ENCODE measurements around the gene TMEM184A. TPM values are rescaled to one million over a fixed set of nuclear protein-coding genes. Genes with fewer than 3 reads are reported as not detected.

Gene TMEM184A
- total and polyA plus RNA-seq, 2 of the 13 experiments (the other 11 are each of a cell fraction or from before 2014, with no cell fraction given): 9.5 to 20.4 TPM

GRCh38 chr7:1536743-1537534 is 19.1 kb downstream of the TMEM184A start (continued):
- TF ChIP-seq ZNF660 (CRISPR knock-in tag; IDR thresholded peaks at IDR 0.05; ENCODE audit: borderline replicate concordance, low read depth): no peak
- peak; percentile 23; the same call in 1 of the 2 replicates for TF ChIP-seq PCBP1 (IDR thresholded peaks at IDR 0.05; ENCODE audit: borderline replicate concordance, low read depth, low read length)
- peak; percentile 99 for TF ChIP-seq TEAD3 (CRISPR knock-in tag; optimal IDR thresholded peaks at IDR 0.05; ENCODE audit: borderline replicate concordance)
- no peak for TF ChIP-seq ZNF484 (CRISPR knock-in tag; IDR thresholded peaks at IDR 0.05; ENCODE audit: borderline replicate concordance, low read depth)
- peak; percentile 91 for TF ChIP-seq ASH2L (IDR thresholded peaks at IDR 0.05; ENCODE audit: insufficient read length, low read depth, low read length)
- TF ChIP-seq GTF3A (CRISPR knock-in tag; conservative IDR thresholded peaks at IDR 0.05): 0 out of 2 replicates have a peak, but pooled peaks have one; percentile 17
- peak; percentile 33 for TF ChIP-seq ZNF883 (CRISPR knock-in tag; IDR thresholded peaks at IDR 0.05; ENCODE audit: not compliant biosample characterization)
- no peak; the same call in 1 of the 2 replicates for TF ChIP-seq ZNF230 (CRISPR knock-in tag; IDR thresholded peaks at IDR 0.05)
- peak; percentile 86; the same call in 1 of the 2 replicates for TF ChIP-seq ZFP91 (CRISPR knock-in tag; IDR thresholded peaks at IDR 0.05; ENCODE audit: borderline replicate concordance)
- TF ChIP-seq NAIF1 (CRISPR knock-in tag; IDR thresholded peaks at IDR 0.05; ENCODE audit: borderline replicate concordance): no peak
- TF ChIP-seq HNRNPK (IDR thresholded peaks at IDR 0.05; ENCODE audit: low read depth, low read length, poor library complexity, severe bottlenecking): peak; percentile 17
- no peak for TF ChIP-seq PTBP1 (IDR thresholded peaks at IDR 0.05; ENCODE audit: low read depth, low read length, poor library complexity, severe bottlenecking)
- no peak for TF ChIP-seq SRSF1 (optimal IDR thresholded peaks at IDR 0.05; ENCODE audit: low read depth, low read length)
- TF ChIP-seq TRAFD1 (CRISPR knock-in tag; IDR thresholded peaks at IDR 0.05; ENCODE audit: borderline replicate concordance): no peak
- TF ChIP-seq ZNF788 (CRISPR knock-in tag; IDR thresholded peaks at IDR 0.05; ENCODE audit: borderline replicate concordance): peak; percentile 75
- TF ChIP-seq ZNF282 (IDR thresholded peaks at IDR 0.05; ENCODE audit: partially characterized antibody): no peak
- no peak; the same call in 1 of the 2 replicates for TF ChIP-seq MED13 (CRISPR knock-in tag; IDR thresholded peaks at IDR 0.05)
- no peak for TF ChIP-seq SRSF9 (IDR thresholded peaks at IDR 0.05; ENCODE audit: borderline replicate concordance, insufficient read depth, low read depth, low read length, poor library complexity, severe bottlenecking)
- TF ChIP-seq ZNF34 (CRISPR knock-in tag; IDR thresholded peaks at IDR 0.05; ENCODE audit: borderline replicate concordance): no peak; the same call in 1 of the 2 replicates
- no peak for TF ChIP-seq NBN (conservative IDR thresholded peaks at IDR 0.05)
- TF ChIP-seq ZBTB42 (CRISPR knock-in tag; IDR thresholded peaks at IDR 0.05): no peak

Measured in HepG2 (cell line).